Coronary artery (tissue), 2 donors: ENCODE data around the gene SCAMP4.

ENCODE experiments used
- DNase-seq: peaks from one replicate; pipeline ENCODE4 v3.0.0-alpha.2; 2017; ENCODE audit warnings: low spot score
- H3K27ac ChIP-seq, 2 donors: fragments of 200-600 bp; sonication (generic); one replicate each; pipeline ENCODE4 v1.5.1; 2016 to 2019
- H3K4me3 ChIP-seq: fragments of 200-600 bp; sonication (generic); 2 replicates; pipeline ENCODE4 v1.5.1; 2016; ENCODE audit warnings: mild to moderate bottlenecking, moderate library complexity
- TF ChIP-seq, protein P1 (sequence below): fragments of 200-600 bp; sonication (generic); IDR thresholded peaks from one replicate; pipeline ENCODE4 v1.5.1; 2019; ENCODE audit warnings: antibody characterized with exemption

The SCAMP4 gene

DNA sequence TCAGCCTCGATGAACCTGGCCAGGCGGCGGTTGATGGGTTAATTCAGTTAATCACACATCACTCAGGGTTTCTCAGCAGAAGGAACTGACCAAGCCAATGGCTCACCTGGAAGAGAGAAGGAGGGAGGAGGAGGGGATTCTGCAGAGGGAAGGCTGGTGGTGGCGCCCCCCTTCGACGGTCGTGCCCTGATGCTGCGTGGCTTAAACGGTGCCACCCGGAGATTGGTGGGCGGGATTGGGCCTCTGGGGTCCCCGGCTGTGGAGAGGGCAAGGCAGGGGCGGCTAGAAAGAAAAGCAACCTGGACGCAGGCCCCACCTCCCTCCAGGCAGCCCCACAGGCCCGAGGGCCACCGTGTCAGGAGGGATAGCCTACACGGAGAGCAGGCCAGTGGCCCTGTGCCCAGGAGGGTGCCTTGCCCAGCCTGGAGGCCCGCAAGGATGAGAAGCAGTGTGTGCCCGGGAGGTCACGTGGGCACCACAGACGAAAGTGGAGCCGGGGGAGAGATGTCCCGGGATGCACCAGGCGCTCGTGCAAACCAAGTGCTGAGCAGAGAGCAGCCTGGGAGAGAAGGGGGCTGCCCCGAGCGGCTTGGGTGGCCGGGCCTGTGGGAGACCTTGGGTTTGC is 51.8 kb downstream of the SCAMP4 start:
- no peak overlapping the region for H3K4me3 ChIP-seq
- no peak overlapping the region for H3K27ac ChIP-seq
- TF ChIP-seq, protein P1, sequence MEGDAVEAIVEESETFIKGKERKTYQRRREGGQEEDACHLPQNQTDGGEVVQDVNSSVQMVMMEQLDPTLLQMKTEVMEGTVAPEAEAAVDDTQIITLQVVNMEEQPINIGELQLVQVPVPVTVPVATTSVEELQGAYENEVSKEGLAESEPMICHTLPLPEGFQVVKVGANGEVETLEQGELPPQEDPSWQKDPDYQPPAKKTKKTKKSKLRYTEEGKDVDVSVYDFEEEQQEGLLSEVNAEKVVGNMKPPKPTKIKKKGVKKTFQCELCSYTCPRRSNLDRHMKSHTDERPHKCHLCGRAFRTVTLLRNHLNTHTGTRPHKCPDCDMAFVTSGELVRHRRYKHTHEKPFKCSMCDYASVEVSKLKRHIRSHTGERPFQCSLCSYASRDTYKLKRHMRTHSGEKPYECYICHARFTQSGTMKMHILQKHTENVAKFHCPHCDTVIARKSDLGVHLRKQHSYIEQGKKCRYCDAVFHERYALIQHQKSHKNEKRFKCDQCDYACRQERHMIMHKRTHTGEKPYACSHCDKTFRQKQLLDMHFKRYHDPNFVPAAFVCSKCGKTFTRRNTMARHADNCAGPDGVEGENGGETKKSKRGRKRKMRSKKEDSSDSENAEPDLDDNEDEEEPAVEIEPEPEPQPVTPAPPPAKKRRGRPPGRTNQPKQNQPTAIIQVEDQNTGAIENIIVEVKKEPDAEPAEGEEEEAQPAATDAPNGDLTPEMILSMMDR: no peak
- DNase-seq: no peak

DNA sequence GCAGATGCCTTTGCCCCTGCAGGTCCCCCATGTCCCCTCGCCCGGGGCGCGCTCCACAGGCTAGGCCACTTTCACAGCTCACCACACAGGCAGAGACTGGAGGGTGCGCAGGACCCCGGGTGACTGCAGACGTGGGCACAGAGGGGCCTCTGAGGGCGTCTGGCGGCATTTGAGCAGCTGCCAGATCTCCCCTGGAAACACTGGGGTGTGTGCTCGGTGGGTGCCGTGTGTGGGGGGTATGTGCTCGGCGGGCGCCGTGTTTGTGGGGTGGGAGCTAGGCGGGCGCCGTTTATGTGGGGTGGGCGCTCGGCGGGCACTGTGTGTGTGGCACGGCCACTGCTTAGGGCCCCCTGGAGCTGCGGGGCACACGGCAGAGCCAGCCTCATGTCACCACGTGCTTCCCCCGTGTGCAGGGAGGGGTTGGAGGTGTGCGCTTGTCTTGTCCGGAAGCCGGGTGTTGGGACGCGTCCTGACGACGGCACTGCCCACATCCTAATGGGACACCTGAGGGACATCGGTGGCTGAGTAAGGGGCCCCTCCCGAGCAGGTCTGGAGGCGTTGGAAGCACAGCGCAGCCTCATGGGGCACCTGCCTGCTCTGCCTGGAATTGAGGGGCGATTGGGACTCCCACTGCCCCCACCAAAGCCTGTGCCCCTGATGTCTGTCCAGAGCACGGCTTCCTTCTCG is 52.5 kb downstream of the SCAMP4 start:
- H3K4me3 ChIP-seq: no peak overlapping the region
- TF ChIP-seq, protein P1: no peak
- DNase-seq: no peak
- no peak overlapping the region for H3K27ac ChIP-seq

DNA sequence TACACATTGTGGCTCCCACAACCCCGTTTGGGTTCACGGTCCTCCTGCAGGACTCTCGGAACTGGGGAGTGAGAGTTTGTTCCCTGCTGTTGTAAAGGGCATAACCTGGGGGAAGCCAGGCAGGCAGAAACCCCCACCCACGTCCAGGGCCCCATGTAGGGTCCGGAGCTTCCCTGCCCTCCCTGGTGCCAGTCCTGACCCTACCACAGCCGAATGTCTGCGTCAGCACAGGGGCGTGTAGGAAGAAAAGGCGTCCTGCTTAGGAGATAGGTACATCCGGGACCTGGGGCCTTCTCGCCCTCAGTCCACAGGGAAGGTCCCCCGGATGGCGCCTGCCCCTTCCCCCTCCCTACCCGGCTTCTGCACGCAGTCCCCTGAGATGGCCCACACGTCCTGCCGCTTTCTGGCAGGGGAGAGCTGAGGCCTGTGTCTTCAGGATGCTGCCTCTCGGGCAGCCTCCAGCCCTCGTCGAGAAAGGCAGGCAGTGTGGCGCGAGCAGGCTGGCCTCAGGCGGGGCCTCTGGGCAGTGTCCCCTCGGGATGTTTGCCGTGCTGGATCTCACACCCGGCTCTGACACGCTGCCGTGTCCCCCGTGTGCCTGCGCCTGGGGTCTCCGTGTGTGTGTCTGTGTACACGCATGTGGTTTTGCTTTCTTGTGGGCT is 54.9 kb downstream of the SCAMP4 start:
- H3K27ac ChIP-seq: no peak overlapping the region
- DNase-seq: no peak
- TF ChIP-seq, protein P1: no peak
- no peak overlapping the region for H3K4me3 ChIP-seq

DNA sequence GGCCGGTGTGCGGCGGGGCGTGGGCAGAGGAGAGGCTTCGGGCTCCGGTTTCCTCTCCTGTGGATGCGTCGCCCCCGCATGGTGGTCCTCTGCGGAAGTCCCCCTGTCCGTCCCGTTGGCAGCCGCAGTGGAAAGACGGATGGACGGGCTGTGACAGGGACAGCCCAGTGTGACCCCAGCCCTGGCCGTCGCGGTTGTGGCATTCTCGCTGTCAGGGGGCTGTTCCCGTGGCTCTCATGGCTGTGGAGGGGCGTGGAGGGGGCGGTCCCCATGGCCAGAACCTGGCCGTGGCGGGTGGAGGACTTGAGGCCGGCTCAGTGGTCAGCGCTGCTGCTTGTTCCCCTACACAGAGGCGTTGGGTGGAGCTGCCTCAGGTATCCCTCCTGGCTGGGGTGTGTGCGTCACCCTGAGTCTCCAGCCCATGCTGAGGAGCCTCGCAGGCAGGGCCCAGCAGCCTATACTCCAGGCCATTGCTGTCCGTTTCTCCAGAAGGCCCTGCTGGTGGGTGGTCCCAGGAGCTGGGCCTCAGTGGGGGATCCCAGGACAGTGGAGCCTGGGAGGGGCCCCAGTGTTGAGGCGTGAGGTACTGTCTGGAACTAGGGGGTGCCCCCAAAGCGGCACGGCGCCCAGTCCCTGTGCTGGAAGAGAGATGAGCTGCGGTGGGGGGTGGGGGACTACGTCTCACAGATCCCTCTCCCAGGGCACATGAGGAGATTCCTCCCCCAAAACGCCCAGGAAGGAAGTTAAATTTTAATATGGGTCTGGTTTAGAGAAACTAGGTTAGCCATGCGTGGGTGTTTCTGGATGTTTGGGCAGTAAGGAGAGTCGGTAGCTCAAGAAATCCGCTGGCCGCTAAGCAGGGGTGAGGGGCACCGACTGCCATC is 56.0 kb downstream of the SCAMP4 start:
- DNase-seq: no peak
- TF ChIP-seq, protein P1: no peak
- no peak overlapping the region for H3K27ac ChIP-seq
- H3K4me3 ChIP-seq: no peak overlapping the region

DNA sequence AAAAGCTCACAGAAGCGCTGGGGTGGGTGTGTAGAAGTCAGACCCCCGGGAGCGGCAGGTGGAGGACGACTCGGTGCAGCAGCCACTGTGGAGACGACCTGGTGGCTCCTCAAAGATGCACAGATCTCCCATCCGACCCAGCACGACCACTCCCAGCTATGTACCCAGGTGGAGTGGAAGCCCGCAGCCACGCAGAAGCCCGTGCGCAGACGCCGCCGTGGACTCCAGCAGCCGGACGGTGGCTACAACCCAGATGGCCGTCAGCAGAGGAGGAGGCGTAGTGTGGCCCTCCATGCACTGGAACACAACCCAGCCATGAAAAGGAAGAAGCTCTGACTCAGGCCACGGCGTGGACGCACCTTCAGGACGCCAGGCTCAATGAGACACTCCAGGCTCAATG is 57.5 kb downstream of the SCAMP4 start:
- Histone ChIP-seq H3K4me3 (no peak overlapping the region), H3K27ac (no peak overlapping the region)
- DNase-seq: no peak
- TF ChIP-seq, protein P1: no peak

DNA sequence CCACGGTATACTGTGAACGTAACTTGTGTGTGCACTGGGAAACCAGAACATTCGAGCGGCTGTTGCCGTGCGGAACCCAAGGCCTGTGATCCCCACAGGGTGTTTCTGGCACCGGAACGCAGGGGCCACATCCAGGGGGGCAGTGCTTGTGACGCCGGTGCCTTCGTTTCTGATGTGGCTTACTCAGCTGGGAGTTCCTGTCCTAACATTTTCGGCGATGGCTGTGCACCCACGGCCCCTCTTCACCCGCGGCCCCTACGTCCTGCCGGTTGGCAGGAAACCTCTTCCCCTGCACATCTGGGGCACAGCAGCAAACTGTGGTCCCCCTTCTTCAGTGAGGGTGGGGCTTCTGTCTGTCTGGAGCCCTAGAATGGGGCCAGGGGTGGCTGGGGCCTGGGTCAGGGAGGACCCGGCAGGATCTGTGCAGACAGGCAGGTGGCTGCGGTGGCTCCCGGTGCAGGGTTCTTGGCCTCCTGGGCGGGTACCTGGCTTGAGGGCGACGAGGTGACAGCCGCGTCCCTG is 61.9 kb downstream of the SCAMP4 start:
- H3K27ac ChIP-seq: no peak overlapping the region
- no peak overlapping the region for H3K4me3 ChIP-seq
- TF ChIP-seq, protein P1: no peak
- no peak for DNase-seq
